ENCODE measurements around the gene NRXN2.

NRXN2 gene

DNA sequence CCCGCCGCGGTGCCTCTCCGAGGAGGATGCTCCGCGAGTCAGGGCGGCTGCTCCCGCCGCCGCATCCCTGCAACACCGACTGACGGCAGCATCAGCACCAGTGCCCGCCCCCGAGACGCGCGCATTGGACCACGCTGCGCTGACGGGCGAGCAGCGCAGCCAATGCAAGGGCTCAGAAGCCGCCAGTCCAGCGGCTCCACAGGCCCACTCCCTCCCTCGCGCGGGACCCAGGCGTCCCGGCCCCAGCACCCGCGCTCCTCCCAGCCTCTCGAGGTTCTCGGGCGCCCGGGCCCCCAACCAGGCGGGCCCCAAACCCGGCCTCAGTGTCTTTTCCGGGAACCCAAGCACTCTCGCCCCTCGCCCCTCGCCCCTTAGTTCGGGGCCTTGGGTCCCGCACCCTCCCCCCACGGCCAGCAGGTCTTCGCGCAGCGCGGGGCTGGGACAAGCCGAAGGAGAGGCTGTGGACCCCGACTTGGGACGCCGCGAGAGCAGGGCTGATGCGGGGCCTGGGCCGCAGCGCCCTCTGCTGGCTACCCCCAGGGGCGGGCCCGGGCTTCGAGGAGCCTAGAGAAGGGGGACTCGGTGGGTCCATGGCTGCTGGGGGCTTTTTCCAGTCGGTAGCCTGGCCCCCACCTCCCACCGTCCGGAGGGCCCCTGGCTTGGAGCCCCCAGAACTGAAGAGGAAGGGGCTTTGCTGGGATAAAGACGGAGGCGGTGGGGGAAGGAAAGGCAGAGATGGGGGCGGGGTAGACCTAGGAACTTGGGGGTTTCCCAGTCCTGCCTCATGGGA lies at the start of gene NRXN2:
TSS of gene NRXN2 (minus strand) at position 81 of the 790 bp plus-strand sequence. CDS start 9,498 bp downstream, outside the sequence.
- in situ Hi-C loops (cut with MboI; ENCODE audit: low pct_unique_long_range_greater_than_20kb, low sequenced_read_pairs) = no loop called here
- peak; percentile 66 for DNase-seq

DNA sequence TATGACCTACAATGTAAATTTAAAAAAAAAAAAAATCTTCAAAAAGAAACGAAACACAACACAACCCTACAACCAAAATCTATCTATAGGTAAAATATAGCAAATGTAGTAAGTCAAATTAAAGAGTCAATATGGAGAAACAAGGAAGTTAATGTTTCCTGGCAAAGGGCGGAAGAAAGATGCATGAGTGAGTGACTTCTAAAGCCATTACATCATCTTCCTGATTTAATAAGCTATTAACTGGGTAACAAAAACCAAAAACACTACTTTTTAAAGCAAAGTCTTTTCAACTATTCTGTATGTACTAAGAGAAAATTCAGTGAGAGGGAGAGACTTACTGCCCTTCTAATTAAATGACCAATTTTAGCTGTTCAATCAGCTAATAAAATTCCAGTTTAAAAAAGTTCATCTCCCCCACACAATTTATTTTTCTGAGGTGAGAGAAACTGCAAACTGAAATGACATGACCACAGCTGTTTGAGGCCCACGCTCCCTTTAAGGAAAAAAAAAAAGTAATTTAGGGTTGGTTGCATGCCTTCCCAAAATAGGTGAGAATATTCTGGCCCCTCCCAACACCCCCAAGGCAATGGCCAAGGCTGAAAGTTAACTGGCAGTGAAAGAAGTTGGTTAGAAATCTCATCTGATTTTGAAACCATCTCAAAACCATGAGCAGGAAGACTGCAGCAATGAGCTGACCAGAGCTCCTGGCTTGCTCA lies 49.5 kb upstream of the NRXN2 start:
- DNase-seq = peak; percentile 30
- in situ Hi-C loops (cut with MboI; ENCODE audit: low pct_unique_long_range_greater_than_20kb, low sequenced_read_pairs) = no loop called here

DNA sequence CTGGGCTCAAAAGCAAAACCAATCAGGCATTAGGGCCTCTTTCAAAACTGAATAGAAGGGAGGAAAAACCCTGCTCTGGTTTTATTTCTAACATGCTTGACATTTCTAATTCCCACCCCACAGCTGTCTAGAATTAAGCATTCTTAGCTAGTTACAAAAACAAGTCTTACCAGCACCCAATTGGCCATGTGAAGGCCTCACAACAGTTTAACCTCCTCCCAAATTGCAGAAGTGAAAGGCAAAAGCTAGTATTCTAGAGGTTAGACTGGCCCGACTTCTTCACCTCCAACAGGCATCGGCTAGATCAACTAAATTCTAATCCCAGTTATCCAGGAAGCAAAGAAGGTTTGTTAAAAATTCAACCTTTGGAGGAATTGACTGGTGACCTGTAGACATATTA lies 48.9 kb upstream of the NRXN2 start:
- DNase-seq = no peak

DNA sequence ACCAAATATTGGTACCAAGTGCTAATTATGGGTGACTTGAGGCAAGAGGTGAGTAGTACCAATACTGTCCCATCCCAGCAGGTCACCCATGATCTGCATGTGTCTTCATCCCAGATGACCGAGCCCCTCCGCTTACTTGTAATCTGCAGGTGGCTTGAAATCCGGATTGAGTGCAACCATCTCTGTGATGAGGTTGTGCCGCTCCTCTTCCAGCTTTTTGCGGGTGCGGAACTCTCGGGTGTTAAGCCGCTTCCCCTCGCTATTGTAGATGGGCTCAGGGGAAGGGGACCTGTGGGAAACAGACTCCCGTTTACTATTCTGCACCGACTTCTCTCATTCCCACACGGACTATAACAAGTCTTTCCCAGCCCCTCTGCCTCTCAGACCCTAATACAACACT lies 47.1 kb upstream of the NRXN2 start:
- in situ Hi-C loops (cut with MboI; ENCODE audit: low pct_unique_long_range_greater_than_20kb, low sequenced_read_pairs) = no loop called here

More for the DNA sequence above, 48.9 kb upstream of the NRXN2 start:
- in situ Hi-C loops (cut with MboI; ENCODE audit: low pct_unique_long_range_greater_than_20kb, low sequenced_read_pairs) = no loop called here

DNA sequence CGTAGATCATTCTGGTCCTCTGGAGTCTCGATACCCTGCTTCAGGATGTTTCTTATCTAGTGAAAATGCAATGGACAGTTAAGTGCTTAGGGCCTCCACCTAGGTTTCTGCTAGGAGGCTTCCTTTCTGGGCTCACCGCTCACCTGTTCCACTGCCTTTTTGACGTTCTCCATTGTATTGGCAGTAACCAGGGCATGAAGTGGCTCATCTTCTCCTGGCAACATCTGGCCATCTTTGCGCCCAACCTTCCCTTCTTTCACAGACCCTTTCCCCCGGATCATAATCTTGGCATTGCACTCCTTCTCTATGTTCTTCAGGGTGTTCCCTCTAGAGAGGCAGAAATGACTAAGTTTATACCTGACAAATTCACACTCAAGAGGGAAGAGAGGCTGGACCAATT lies 46.3 kb upstream of the NRXN2 start:
- in situ Hi-C loops (cut with MboI; ENCODE audit: low pct_unique_long_range_greater_than_20kb, low sequenced_read_pairs) = no loop called here
- no peak for DNase-seq

More for the DNA sequence above, 47.1 kb upstream of the NRXN2 start:
- no peak for DNase-seq

DNA sequence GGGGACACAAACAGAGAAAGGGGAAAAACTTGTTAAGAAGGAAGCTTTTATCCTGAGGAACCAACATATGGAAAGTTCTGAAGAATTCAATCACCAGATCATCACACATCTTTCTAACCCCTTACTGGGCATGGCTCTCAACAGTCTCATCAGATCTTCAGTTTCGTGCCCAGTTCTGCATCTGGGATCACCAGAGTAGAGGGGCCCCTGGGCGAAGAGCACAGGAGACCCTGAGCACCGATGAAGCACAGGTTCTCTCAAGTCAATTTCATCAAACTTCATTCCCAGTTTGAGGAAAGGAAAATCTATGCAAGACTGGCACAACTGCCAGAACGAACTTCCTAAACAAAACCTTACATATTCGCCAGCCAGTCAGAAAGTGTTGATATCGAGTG lies 45.3 kb upstream of the NRXN2 start:
- in situ Hi-C loops (cut with MboI; ENCODE audit: low pct_unique_long_range_greater_than_20kb, low sequenced_read_pairs) = no loop called here
- DNase-seq = no peak

DNA sequence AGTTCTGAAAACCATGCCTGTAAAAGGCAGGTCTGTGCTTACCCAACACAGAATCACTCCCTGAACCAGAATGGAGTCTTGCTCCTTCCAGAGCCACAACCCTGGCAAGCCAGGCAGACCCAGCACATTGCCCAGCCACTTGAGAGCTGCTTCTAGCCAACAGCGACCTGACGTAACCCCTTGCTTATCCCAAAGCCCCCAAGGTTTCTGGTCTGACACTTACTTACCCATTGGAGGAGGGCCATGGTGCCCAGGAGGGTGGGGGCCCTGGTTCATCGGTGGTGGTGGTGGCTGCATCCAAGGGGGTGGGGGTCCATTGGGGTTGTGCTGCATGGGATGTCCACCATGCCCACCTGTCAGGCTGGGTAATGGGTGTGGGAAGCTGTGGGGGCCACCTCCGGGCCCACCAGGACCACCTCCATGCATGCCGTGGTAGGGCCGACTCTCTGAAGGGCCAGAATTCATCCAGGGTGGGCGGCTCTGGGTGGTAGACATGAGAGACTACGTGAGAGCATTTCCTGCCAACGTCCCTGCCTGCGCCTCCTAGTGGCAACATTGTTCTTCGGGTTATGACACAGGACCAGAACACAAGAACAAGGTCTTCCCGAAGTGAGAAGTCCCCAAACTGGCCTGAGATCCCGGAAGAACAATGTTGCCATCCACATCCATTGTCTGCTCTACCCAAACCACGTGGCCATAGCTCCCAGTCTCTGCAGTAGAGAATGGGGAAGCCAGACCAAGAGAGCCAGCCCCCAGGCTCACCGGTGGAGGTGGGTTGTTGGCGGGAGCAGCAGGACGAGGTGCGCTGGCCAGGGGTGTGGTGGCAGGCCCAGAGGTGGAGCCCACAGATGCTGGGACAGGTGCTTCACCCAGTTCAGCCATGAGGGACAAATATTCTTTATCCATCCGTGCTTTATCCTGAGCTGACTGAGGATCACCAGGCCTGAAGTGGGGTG lies 44.6 kb upstream of the NRXN2 start:
- peak; percentile 66 for DNase-seq
- in situ Hi-C loops (cut with MboI; ENCODE audit: low pct_unique_long_range_greater_than_20kb, low sequenced_read_pairs) = no loop called here

DNA sequence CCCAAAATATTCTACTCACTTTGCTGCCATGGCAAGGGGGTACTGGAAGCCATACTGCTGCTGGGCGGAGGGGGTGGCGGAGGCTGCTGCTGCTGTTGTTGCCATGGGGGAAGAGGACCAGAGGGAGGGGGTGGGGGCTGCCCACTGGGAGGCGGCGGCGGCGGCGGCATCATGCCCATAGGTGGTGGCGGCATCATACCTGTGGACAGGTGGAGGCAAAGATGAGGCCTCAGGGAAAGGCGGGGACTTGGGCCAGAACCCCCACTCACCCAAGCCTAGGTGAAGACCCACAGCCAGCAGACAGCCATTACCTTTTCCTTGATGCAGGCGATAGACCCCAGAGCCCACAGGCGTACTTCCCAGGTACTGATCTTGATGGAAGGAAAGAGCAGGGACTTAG lies 43.9 kb upstream of the NRXN2 start:
- in situ Hi-C loops (cut with MboI; ENCODE audit: low pct_unique_long_range_greater_than_20kb, low sequenced_read_pairs) = no loop called here

DNA sequence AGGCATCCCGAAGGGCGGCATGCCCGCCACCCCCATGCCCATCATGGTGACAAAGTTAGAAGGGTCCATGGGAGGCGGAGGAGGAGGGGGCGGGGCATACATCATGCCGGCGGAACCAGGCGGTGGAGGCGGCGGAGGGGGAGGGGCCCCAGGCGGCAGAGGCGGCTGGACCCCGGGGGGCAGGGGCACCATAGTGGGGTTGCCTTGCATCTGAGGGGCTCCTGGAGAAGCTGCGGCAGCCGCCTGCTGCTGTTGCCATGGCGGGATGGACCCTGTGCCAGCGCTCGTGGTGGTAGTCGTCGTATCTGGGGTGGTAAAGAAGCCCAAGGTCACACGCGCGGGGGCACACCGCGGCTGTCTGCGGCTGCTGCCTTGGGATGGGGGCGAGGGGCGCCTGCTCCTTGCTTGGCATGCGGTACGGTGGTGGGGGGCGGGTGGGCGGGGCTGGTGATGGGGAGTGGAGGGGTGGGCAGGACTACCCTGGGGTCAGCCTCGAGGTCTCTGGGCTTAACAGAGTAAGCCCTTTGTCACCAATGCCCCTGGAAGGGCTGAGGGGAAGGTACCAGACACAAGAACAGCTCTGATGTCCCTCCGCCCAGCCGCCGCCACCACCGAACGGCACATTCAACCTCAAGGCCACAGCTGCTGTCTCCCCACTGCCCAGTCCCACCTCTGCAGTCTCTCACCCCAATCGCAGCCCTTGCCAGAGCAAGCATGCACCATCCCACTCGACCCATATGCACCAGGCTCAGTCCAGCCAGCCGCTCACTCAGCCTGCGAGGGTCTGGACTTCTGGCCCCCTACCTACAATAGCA lies 43.1 kb upstream of the NRXN2 start:
- in situ Hi-C loops (cut with MboI; ENCODE audit: low pct_unique_long_range_greater_than_20kb, low sequenced_read_pairs) = no loop called here
- DNase-seq = no peak

More for the DNA sequence above, 43.9 kb upstream of the NRXN2 start:
- no peak for DNase-seq

DNA sequence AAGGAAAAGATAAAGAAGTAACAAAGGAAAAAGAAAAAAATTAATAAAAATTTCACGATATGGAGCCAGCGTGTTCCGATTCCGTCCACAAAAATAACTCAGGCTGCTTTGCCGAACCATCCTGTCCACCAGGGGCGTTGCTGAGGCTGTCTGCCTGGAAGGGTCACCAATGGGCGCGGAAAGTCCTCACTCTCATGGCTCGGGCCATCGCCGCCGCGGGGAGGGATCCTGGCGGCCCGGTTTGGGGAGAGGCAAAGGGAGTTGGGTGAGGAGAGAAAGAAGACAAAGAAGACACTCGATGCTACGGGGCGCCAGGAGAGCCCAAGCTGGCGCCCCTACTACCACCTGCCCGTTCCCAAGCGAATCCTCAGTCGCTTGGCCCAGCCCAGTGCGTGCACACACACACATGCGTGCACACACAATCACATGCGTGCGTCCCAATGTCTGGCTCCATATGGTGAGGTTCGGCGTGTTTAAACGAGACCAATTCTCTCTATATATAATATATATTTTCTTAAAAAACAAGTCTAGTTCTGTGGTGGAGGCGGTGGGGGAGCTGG lies 42.4 kb upstream of the NRXN2 start:
- no peak for DNase-seq
- in situ Hi-C loops (cut with MboI; ENCODE audit: low pct_unique_long_range_greater_than_20kb, low sequenced_read_pairs) = no loop called here

DNA sequence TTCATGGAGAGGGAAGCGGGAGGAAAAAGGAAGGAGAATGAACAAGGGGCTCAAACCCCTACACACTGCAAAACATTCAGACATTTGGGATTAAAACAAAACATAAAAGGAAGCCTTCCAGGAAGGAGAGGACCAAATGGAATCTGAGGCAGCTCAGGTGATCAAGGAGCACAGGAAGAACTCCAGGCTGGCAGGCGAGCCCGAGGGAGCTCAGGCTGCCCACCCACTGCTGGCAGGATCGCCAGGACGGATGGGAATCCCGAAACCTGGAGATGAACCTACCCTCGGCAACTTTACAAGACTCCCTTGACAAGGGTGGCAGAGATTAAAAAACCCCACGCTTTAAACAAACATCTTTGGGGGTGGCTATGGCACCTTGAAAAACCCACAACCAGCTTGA lies 41.8 kb upstream of the NRXN2 start:
- in situ Hi-C loops (cut with MboI; ENCODE audit: low pct_unique_long_range_greater_than_20kb, low sequenced_read_pairs) = no loop called here
- no peak for DNase-seq

DNA sequence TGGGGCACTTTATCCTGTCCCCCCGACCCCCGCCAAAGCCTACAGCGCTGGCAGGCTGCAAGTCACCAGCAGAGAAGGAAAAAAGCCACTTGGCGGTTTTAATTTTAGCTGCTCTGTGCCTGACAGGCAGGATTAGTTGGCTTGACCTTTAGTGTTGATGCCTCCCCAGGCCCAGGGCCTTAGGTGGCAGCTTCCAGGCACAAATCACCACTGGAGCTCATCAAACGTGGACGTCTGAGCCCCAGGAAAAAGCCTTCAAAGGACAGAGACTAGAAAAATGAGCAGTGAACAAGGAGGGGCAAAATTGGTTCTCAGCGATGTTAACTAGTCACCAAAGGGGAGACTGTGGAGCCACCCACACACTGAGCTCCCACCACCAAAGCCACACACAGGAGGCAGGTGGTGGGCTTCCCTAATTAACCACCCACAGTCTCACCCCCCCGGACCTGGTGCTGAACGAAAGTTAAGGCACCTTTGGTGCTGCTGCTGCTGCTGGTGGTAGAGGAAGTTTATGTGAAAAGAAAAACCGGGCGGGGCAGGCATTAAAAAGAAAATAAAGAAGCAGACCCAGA lies 41.1 kb upstream of the NRXN2 start:
- in situ Hi-C loops (cut with MboI; ENCODE audit: low pct_unique_long_range_greater_than_20kb, low sequenced_read_pairs) = no loop called here
- peak; percentile 66 for DNase-seq

DNA sequence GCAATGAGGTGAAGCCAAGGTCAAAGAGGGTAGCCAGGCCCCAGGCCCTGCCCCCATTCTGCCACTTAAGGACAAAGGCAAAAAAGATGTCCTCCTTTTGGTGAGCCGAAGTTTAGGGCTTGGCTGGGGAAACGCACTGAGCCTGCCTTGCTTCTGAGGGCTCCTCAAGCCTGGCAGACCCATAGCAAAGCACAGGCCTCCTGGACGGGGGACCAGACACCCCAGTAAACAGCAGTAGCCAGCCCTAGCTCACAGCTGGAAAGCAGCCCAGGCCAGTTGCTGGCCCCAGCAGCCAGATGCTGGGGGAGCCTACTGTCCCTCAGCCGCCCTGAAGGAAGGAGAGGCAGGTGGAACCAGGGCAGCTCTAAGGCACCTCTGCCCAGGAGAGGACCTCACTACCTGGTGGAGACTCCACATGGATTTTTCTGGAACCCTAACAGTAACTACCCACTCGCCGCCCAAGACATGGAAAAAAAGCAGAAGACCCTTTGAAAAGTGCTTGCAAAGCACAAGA lies 40.6 kb upstream of the NRXN2 start:
- DNase-seq = no peak
- in situ Hi-C loops (cut with MboI; ENCODE audit: low pct_unique_long_range_greater_than_20kb, low sequenced_read_pairs) = no loop called here

DNA sequence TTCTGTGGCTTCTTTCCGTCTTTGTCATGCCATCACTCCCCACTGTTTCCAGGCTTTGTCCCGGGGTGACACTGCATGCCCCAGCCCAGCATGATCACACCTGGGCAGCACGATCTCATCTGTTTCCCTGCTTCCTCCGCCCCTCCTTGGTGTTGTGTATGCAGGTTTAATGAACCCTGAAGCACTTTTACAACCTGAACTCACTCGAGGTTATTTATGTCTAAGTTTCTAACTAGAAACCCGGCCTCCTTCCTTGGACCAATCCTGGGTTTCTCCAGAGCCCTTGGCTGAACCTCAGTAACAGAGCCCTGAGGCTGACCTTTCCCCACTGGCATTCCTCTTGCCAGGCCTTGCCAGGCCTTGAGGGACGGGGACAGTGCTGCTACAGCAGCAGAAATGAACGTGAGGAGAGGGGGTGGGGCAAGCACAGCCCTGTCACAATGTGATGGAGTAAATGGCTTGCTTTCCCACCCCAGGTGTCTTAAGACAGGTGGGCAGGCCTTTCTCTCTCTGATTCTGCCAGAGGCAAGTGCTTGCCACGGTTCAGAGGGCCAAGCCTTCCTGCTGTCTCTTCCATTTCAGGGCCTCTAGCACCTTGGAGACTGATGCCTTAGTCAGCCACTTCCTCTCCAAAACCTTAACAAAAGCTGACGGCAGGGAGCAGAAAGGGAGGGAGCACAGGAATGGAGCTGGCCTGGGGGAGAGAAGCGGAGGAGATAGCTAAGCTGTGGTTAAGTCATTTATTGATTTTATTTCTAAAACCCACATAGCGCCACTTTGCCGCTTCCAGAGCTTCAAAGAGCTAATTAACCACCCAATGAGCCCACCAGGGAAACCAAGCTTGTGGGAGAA lies 39.9 kb upstream of the NRXN2 start:
- in situ Hi-C loops (cut with MboI; ENCODE audit: low pct_unique_long_range_greater_than_20kb, low sequenced_read_pairs) = no loop called here
- peak; percentile 88 for DNase-seq

DNA sequence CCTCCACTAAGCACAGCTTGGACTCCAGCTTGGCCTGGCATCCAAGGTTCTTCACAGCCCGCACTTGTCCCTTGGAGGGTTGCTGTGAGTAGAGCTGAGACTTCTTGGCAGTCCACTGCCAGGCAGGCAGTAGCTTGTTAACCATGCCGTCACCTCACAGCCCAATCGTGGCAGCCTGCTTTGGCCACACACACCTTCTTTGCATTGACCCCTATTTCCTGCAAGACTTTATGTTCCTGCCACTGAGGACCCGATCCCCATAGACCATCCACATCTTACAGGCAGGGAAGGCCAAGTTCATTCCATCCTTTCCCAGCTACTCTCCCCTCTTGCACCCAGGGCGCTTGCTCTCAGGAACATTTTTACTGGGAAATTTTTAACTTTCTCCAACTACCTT lies 39.3 kb upstream of the NRXN2 start:
- in situ Hi-C loops (cut with MboI; ENCODE audit: low pct_unique_long_range_greater_than_20kb, low sequenced_read_pairs) = no loop called here
- peak; percentile 28 for DNase-seq

DNA sequence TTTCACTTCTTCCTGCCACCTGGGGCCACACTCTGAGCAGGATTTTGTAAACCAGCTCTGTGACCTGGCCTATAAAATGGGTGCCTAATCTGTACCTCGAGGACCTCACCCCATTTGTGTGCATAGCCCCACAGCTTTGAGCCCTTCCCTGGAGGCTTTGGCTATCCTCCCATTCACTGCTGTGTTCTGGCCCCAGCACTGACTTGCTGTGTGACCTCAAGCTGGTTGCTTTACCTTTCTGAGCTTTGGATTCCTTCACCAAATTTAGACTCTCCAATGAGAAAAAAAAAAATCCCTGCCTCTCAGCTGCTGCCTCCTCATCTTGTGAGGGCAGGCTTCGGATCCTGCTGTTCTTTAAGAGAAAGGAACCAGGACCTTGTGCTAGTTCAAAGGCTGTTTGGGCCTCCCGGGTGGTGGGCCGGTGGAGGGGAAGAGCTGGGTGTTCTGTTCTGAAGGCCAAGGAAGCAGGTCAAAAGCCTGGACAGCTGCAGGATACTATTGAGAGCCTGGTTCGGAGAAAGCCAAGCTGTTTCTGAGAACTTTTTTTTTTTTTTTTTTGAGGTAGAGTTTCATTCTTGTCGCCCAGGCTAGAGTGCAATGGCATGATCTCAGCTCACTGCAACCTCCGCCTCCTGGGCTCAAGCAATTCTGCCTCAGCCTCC lies 37.9 kb upstream of the NRXN2 start:
- in situ Hi-C loops (cut with MboI; ENCODE audit: low pct_unique_long_range_greater_than_20kb, low sequenced_read_pairs) = no loop called here

More for the DNA sequence above, 37.9 kb upstream of the NRXN2 start:
- no peak for DNase-seq

Measured in KBM-7 (cell line).